ENCODE measurements around the gene LMO2. TPM values are rescaled to one million over a fixed set of nuclear protein-coding genes. Genes with fewer than 3 reads are reported as not detected.

The LMO2 gene
- total RNA-seq, 1 donor from 2014 or later = 47.6 TPM

DNA sequence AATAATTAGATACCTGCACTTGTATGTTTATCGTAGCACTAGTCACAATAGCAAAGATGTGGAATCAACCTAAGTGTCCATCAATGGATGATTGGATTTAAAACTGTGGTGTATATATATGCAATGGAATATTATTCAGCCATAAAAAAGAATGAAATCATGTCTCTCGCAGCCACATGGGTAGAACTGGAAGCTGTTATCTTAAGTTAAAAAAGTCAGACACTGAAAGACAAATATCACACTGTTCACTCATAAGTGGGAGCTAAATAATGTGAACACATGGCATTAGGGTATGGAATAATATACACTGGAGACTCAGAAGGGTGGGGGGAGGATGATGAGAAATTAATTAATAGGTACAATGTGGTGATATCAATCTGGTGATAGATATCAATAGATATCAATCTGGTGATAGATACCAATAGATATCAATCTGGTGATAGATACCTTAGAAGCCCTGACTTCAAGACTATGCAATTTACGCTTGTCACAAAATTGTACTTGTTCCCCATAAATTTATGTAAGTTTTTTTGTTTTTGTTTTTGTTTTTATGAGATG, 2.0 kb downstream of the LMO2 start:
- DNase-seq (ENCODE audit: low read depth in 2 of 2) = no peak

DNA sequence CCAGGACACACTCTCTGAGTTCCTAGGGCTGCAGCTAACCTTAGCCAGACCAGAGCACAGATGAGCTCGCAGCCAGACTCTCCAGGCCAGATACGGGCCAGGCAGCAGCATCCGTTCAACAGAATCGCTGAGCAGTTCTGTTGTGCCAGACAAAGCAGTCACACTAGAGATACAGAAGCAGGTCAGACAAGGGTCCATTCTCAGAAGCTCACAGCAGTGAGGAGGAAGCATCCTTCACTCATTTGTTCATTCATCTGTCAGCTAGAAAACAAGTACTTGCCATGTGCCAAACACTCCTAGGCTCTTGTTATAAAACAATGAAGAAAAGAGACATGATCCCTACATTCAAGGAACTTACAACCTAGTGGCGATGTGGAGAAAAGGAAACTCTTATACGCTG, 2.6 kb downstream of the LMO2 start:
- DNase-seq (ENCODE audit: low read depth in 2 of 2) = no peak

DNA sequence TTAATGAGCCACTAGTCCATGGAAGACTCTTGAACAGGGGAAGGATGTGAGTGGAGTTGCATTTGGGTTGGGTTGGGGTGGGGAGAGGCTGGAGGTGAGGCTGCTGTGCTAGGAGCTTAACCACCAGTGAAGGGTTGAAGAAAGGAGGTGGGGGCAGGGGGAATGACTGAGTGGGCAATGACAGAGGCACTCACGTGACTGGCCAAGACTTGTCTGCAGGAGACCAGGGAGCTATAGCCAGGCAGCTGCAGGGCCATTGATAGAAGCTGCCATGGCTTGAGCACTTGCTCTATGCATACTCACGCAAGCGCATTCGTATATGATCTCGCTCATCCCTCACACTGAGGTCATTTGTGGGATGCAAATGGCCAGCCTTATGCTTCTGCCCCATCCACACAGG, 4.0 kb downstream of the LMO2 start:
- DNase-seq (ENCODE audit: low read depth in 2 of 2) = no peak

DNA sequence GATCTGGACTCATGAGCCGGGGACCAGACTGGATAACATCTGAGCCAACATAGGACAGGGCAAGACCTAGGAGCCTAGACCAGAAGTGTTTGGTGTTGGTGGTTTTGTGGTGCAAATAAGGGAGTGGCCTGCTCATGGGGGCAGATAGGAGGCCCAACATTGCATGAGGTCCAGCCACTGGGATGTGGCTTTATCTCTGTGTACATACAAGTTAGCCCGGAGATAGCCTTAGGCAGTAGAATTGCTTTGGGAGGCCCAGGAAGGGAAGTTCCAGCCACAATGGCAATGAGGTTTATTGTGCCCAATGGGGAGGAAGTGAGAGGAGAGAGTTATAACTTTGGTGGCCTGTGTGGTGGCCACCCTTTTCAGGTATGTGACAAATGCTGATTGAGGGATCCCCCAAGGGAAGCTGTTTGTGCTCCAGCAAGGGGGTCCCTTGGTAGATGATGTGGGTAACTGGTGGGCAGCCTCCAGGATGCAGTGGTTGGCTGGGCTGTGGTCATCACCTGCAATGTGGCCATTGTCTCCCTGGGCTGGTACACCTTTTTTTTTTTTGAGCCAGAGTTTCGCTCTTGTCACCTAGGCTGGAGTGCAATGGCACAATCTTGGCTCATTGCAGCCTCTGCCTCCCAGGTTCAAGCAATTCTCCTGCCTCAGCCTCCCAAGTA, 6.4 kb downstream of the LMO2 start:
- no peak for DNase-seq (ENCODE audit: low read depth in 2 of 2)

DNA sequence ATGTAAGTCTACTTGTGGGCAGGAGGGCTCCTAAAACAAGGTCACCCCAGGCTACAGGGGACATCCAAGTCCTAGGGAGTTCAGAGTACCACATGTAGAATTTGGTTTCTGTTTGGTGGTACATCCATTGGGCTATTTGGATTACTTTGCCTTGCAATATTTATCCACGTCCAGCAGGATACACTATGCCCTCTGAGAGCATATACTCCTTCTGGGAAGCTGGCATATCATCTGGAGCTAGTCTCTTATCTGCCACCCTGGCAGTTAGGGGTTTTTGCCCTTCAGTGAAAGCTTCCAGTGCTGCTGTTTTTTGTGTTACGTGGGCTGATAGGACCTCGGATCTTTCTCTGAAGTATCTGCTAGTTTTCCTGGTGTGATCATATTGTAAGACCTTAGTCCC, 7.3 kb downstream of the LMO2 start:
- DNase-seq (ENCODE audit: low read depth in 2 of 2) = no peak

DNA sequence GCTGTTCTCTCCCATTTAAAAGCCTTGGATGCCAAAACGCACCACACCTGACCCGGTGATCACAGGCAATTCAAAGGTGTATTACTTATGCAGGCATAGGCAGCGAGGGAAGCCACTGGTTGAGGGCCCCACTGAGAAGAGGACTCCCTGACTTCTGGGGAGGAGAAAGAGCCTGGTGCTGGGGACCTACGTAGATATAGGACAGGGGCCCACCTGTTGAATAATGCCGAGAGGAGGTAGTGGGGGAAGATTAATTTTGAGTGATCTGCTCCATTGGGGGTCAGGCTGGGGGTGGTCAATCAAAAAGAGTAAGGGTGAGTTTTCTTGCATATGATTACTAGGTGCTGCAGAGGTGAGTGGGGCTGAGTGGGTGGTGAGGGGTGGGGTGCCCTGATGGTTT, 7.8 kb downstream of the LMO2 start:
- DNase-seq (ENCODE audit: low read depth in 2 of 2) = no peak

DNA sequence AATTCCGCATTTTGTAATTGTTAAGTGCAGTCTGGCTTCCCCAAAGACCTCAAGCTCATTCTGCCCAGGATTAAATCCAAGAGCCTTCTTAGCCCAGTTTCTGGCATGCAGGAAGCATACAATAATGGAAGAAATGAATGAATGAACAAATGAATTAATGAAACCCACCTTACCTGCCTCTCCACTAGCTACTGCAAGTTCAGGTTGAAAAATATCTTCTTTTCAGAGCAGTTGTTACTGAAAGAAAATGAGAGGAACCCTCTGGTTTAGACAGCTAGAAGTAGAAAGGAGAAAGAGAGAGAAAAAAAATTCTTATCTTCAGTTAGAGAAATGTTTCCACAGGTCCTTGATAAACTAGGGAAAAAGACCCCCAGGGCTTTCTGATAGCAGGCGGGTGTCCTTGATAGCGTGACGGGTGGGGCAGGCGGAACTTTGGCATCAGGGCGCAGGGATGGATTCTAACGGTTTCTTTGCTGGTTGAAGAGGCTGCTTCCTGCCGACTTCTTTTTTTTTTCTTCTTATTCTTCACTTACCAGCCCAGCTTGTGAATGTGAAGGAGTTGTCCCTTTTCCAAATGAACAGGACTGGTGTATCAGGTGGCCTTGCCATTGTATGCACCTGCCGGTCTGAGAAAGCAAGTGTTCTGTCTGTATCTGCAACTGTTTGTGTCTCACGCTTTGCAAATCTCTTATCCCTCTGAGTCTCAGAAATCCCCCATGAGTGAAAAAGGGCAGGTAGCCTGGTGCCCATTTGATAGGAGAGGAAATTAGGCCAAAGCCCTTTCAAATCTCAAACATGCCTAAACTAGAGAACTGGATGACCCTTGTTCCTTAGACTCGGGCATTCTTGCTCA, 10.0 kb downstream of the LMO2 start:
- DNase-seq (ENCODE audit: low read depth in 2 of 2) = no peak

DNA sequence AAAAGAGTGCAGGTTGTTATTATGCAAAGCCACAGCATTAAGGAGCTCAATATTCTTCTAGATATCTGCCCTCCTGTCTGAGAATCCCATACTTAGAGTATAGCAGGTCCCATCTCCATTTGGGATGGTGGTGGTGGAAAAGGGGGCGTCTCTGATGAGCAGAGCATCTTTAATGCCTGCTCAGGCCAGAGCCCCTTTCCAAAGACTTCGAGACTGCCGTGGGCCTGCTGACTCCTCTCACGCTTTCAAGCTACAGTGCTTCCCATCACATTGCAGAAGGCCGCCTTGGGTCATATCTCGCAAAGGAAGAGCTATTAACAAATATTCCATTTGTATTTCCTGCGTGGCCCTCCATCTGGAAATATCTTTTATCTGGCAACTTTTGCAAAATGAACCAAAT, 10.9 kb downstream of the LMO2 start:
- DNase-seq (ENCODE audit: low read depth in 2 of 2) = no peak

DNA sequence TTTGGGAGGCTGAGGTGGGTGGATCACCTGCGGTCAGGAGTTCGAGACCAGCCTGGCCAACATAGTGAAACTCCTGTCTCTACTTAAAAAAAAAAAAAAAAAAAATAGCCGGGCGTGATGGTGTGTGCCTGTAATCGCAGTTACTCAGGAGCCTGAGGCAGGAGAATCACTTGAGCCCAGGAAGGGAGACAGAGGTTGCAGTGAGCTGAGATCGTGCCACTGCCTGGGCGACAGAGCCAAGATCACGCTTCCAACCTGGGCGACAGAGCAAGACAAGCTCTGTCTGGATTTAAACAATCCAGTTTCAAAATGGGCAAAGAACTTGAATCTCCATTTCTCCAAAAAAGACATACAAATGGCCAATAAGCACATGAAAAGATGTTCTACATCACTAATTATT, 12.5 kb downstream of the LMO2 start:
- DNase-seq (ENCODE audit: low read depth in 2 of 2) = no peak

DNA sequence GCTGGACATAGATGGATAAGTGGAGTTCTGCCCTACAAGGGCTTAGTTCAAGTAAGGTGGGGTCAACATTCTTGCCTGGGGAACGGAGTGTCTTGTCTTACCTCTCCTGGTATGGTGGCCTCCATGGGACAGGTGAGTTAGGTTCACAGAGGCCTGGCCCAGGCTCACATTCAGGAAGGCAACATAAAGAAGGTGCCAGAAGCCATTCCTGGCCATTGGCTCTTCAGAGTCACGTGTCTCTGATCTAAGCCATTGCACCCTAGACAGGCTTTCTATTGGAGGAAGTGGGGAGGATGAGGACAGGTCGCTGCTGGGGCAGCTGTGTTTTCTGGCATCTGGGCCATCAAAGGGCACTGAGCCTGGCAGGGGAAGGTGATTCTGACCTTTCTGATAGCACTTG, 14.8 kb downstream of the LMO2 start:
- DNase-seq (ENCODE audit: low read depth in 2 of 2) = no peak

DNA sequence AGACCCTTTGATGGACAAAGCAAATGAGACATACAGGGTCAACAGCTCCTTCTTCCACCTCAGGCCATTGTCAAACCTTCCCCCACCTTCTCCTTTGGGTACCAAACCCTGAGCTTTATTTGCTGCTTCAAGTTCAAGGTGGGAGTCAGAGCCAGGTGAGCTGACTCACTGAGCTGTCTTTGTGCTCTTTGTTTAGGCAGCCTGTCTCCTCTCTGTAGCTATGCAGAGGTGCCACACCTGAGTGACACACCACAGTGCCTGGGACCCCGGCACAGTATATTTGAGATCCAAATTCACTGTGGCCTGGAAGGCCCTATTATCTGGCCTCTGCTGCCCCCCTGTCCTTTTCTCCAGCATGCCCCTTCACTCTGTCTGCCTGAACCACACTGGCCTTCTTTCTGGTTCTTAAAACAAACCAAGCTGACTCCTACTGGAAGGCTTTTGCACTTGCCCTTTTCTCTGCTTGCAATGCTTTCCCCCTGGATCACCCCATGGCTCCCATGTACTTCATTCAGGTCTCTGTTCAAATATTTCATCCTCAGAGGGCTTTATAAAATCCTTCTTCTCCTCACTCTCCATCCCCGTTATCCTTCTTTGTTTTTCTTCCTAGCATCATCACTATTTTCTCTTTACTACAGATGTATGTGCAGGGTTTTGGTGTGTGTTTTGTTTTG, 16.1 kb downstream of the LMO2 start:
- no peak for DNase-seq (ENCODE audit: low read depth in 2 of 2)

DNA sequence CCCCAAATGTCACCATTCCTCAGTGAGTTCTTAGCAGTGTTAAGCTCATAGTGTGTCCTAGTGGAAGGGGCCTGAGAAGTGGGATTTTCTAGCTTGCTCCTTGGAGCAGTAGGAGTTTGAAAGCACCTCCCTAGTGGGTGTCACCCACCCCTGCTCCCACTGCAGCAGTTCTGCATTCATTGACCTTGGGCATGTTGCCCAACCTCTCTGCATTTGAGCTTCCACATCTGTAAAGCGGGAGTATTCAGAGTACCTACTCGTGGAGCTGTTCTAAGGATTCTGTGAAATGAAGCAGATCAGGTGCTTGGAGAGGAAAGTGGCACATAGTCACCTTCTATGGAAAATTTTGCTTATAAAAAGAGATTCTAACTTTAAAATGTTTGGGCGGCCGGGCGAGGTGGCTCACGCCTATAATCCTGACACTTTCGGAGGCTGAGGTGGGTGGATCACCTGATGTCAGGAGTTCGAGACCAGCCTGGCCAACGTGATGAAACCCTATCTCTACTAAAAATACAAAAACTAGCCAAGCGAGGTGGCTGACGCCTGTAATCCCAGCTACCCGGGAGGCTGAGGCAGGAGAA, 16.9 kb downstream of the LMO2 start:
- no peak for DNase-seq (ENCODE audit: low read depth in 2 of 2)

DNA sequence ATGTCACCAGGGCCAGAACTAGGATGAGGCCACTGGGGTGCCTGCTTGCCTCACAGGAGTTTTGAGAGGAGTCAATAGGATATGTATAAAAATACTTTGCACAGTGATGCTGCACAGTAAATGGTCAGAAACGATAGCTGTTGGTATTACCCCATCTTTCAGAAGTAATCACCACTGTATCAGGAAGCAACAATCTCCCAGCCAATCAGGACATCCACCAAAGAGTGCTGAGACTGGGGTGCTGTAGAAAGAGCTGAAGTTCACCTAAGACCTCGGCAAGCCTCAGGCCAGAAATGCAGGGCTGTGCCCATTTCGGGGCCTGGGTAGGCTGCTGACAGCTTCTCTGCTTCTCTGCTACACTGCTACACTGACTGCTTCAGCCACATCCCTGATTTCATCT, 17.4 kb downstream of the LMO2 start:
- no peak for DNase-seq (ENCODE audit: low read depth in 2 of 2)

DNA sequence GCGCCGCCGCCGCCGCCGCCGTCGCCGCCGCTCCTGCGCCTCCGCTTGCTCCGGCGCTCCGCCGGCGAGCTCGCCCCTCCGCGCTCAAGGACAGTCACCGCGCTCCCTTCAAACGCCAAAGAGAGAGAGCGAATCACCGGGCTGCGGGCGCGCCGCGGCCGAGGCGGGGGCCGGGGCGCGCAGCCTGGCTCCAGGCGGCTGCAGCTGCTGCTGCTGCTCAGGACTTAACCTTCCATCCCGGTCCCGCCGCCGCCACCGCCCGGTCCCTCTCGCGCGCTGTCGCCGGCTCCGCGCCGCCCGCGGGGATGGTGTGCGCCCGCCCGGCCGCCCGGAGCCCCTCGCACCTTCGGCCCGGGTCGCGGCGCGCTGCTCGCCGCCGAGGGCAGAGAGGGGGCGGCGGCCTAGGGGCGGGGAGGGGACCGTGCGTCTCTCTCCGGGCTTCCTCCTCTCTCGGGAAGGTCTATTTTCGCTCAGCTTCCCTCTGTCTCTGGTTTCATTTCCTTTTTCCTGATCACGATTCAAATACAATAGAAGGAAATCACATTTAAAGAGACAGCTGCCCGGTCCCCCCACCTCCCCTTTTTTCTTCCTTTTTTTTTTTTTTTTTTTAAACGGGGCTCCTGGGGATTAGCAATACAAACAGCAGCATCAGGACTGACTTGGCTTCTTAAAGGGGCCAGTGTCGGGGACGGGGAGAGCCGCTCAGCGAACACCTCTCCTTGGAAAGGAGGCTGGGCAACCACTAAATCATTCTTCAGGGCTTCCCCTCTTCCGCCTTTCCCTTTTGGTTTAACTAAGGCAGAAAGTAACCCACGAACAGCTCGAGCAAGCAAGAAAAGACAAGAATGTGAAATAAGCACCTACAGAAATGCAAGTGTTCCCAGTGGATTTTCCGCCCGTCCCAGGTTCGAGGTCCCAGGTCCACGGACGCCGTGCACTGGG, 22.1 kb downstream of the LMO2 start:
- peak; percentile 77 to 92 for DNase-seq (ENCODE audit: low read depth in 2 of 2)

DNA sequence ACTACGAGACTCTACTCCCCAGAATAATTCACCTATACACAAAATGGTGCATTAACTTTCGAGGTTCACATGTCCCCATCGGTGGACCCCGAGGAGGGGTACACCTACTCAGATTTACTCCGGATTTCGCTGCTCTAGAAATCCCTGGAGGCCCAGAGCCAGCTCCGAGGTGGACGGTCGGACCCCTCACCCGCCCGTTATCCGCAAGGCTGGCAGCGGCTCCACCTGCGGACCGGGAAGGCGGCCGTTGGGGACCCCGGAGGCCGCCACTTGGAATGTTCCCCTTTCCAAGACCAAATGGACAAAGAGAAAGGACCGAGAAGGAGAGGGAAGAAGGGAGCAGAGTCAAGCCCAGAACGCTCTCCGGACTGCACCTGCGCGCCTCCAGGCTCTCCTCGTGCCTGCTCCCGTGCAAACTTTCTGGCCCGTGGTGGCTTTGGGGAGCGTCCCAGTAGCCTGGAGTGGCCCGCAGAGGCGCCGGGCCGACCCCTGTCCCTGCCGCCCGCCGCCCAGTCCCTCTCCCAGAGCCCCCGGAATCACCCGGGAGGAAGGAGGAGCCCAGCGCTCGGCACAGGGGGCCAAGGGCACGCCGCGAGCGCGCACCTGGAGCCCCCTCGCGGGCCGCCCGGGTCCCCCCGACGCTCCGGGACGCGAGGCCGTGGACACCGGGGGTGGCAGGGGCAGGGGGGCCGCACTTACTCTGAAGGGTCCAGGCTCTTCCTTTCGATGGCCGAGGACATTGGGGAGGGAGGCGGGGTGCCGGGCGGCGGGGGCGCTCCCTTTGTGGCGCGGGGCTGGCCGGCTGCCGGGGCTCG, 23.0 kb downstream of the LMO2 start:
- peak in 1 of 2 donors; percentile 19 for DNase-seq (ENCODE audit: low read depth in 2 of 2)

DNA sequence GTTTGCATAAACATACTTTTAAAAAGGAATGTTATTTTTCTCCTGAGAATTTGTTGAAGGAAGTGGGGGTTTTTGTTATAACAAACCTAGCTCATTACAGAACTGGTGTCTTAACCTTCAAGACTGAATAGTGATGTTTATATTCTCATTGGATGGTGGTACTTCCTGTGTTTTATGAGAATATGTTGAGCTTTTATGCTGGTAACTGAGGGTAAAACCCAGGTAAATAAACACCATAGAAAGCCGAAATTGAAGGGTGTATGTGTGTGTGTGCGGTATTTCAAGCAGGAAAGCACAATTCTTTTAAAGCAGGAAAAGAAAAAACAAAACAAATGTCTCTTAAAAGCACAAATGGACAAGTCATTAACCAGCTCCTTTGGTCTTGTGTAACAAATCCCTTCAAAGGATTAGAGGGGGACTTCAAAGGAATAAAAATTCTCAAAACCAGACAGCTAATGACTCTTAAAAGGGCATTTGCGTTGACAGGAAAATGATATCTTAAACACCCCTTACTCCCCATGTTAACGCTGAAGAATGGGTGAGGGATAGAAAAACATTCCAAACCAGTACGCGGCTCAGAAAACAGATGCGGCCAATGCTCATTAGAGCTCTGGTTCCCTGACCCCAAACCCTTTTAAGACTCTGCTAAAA, 23.8 kb downstream of the LMO2 start:
- DNase-seq (ENCODE audit: low read depth in 2 of 2) = peak in 1 of 2 donors; percentile 59

DNA sequence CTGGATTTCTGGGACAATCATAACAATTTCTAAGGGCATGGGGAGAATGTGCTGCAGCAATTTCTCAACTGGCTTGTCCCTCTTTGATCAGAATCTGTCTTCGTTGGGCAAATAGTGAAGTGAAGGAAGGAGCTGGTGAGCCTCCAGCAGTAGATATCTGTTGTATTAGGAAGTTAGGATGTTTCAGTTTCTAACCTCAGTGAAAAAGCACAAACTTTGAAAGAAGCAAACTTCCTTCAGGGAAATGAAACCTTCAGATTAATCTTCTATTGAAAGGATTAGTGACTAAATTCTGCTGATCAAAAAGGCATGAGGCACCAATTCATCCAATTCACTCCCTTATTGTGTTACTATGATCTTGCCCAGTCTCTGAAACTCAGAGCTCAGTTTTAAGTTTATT, 24.3 kb downstream of the LMO2 start:
- DNase-seq (ENCODE audit: low read depth in 2 of 2) = no peak

DNA sequence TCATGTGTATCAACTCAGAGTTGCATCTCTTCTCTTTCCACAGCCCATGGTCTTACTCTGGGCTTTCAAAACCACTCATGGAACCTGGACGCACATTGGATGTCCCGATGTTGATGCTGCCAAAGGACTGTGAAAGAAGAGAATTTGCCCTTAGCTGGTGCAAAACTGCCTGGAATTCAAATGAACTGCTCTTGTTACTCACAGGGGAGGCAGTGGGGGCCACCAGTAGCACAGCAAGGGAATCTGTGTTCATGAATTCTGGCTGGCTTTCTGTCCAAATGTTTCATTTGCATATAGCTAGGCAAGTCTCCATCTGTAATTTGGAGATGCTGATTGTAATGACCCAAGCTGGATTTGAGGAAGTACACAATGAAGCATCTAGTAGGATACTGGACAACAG, 24.9 kb downstream of the LMO2 start:
- no peak for DNase-seq (ENCODE audit: low read depth in 2 of 2)

DNA sequence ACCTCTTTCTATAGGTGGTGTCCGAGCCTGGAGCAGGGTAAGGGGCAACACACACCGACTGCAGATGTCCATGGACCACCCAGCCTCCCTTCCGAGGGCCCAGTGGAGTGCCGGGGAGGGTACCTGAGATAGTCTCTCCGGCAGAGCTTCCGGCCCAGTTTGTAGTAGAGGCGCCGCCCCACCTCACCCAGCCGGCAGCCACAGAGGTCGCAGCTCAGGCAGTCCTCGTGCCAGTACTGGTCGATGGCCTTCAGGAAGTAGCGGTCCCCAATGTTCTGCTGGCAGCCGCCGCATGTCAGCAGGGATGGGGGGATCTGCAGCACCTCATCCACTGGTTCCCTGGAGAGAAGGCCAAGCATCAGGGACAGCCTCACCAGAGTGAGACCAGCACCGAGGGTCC, 27.4 kb downstream of the LMO2 start:
- DNase-seq (ENCODE audit: low read depth in 2 of 2) = no peak

Measured in dermis microvascular lymphatic vessel endothelial cell (primary cell).